ENCODE data around the gene DCLK2.

- TF ChIP-seq CTCF (IDR thresholded peaks at IDR 0.05; ENCODE audit: low read depth, low read length), result no peak
- TF ChIP-seq POLR2A (IDR thresholded peaks at IDR 0.05; ENCODE audit: extremely low read depth, insufficient read length), result no peak
- no peak for TF ChIP-seq MYC (IDR thresholded peaks at IDR 0.05; ENCODE audit: low read depth, low read length)
These were observed 12.6 kb downstream of the DCLK2 start for GRCh38 chr4:150090836-150091235.
